Smooth muscle cell of the brain vasculature (primary cell): ENCODE data around the gene LHX3.
"Not testable (repeated sequence)": the region's sequence is repeated elsewhere in the genome, so short reads cannot be mapped to it uniquely, and the experiment has no call there.

Source experiments
- DNase-seq: peaks from one replicate; pipeline ENCODE4 v3.0.0-alpha.2; 2012; ENCODE audit warnings: low read depth, low spot score

The LHX3 gene

DNA sequence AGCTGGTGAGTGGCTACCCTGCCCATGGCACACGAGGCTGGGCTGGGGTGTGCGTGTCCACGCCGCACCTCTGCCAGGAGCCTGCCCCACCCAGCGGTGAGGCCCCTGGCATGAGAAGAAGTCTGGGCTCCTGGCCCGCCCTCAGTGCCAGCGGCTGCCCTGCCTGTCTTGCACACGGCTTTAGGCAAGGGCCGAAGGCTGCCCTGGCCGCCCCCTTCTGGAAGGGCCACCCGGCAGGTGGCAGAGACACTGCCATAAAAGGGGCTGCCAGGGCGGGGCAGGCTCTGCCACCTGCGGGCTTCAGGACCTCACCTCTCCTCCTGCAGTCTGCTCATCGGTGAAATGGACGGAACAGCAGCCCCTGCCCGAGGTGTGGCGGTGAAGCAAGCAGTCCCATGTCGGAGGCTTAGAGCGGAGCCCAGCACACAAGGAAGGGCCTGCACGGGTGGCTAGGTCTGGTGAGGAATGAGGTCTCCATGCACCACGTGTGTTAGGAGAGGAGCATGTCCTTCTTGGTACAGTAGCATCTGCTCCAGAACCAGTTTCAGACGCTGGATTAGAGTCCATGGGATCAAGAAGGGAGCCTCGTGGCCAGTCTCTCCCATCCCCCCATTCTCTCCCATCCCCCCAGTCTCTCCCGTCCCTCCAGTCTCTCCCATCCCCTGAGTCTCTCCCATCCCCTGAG is 51.4 kb downstream of the LHX3 start:
- DNase-seq, result no peak

DNA sequence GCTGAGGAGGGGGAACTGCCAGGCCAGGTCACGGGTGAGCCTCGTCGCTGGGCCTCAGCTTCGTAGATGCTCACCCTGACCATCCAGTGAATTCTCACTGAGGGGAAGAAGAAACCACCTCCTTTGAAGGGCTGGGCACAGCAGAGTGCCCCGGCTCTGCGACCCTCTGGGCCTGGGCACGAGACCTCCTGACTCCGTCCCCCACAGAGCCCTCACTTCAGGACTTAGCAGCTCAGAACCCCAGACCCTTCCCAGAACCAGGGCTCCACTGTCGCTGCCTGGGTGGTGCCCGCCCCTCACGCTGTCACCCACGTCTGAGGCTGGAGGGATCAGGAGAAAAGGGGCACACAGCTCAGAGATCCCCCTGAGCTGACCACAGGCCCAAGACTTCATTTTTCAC is 52.0 kb downstream of the LHX3 start:
- no peak for DNase-seq

GRCh38 chr9:136152543-136152866 is 52.4 kb downstream of the LHX3 start:
- no peak for DNase-seq

DNA sequence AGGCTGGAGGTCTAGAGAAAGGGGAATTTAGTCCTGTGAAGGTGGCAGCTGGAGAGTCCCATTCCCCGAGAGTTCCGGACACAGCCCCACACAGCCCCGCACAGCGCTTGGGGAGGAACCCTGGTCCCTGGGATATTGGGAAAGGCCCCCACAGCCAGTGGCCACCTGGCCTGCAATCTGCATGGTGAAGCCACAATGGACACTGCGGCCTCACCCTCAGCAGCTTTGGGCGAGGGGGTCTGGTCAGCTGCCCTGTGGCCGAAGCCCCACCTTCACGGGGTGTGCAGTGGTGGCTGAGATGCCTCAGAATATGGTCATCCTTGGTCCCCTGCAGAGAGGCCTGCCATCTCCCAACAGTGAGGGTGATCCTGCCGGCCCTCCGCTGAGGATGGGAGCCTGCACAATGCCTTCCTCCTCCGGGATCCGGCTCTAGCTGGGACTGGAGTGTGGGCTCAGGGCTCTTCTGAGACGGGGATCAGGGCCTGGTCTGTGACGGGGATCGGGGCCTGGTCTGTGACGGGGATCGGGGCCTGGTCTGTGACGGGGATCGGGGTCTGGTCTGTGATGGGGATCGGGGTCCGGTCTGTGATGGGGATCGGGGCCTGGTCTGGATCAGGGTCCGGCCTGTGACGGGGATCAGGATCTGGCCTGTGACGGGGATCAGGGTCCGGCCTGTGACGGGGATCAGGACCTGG is 52.9 kb downstream of the LHX3 start:
- DNase-seq, result no peak

DNA sequence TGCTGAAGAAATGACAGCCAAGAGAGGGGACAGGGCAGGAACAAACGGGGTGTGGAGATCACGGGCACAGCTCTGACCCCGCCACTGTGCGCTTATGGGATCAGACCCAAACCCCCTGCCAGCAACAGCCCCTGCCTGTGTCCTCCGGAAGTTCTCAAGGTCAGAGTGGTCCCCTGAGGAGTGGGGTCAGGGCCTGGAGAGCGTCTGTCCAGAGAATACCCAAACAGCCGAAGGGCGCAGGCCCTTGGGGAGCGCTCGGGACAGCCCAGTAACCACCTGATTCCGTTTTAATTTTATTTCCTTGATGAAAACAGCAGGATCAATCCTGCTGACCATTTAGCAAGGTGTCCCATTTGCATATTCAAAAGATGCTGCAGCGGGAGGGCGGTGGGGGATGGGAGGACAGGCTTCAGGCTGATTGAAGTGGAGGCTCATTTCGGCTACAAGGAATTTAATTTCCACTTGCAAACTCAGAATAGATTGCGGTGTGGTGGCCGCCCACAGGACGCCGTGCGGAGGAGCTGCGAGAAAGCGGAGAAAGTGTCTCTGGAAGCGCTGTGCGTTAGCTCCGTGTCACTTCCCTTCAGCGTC is 53.6 kb downstream of the LHX3 start:
- no peak for DNase-seq

DNA sequence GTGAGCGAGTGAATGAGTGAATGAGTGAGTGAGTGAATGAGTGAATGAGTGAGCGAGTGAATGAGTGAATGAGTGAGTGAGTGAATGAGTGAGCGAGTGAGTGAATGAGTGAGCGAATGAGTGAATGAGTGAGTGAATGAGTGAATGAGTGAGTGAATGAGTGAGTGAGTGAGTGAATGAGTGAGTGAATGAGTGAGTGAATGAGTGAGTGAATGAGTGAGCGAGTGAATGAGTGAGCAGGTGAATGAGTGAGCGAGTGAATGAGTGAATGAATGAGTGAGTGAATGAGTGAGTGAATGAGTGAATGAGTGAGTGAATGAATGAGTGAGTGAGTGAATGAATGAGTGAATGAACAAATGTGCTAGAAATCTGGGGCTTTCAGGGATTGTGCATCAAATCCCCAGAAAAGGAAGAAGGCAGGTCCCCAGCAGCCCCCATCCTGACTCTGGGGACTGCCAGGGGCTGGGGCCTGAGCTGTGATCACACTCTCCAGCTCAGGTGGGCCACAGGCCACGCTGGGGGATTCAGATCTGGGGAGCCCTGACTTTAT is 54.2 kb downstream of the LHX3 start:
- not testable (repeated sequence) for DNase-seq

DNA sequence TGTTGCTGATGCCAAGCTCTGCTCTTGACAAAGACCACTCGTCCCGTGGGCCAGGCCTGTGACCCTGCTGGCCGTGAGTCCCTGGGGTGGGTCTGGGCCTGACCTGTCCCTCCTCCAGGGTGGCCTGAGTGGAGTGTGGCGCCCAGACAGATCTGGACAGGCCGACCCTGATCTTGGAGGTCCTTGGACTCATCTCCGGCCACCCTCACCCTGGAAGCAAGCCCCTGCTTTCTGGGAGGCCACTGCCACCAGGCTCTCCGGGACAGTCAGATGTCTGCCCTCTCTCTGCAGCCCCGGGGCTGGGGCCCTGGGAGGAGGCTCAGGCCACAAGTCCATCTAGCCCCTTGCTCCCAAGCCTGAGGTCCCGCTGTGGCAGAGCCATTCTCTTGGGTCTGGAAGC is 55.1 kb downstream of the LHX3 start:
- no peak for DNase-seq

- no peak for DNase-seq
Measured at GRCh38 chr9:136149337-136149736, 55.6 kb downstream of the LHX3 start.

- DNase-seq, result no peak
Measured at GRCh38 chr9:136148766-136149165, 56.2 kb downstream of the LHX3 start.

- no peak for DNase-seq
Measured at GRCh38 chr9:136147890-136148714, 56.8 kb downstream of the LHX3 start.

DNA sequence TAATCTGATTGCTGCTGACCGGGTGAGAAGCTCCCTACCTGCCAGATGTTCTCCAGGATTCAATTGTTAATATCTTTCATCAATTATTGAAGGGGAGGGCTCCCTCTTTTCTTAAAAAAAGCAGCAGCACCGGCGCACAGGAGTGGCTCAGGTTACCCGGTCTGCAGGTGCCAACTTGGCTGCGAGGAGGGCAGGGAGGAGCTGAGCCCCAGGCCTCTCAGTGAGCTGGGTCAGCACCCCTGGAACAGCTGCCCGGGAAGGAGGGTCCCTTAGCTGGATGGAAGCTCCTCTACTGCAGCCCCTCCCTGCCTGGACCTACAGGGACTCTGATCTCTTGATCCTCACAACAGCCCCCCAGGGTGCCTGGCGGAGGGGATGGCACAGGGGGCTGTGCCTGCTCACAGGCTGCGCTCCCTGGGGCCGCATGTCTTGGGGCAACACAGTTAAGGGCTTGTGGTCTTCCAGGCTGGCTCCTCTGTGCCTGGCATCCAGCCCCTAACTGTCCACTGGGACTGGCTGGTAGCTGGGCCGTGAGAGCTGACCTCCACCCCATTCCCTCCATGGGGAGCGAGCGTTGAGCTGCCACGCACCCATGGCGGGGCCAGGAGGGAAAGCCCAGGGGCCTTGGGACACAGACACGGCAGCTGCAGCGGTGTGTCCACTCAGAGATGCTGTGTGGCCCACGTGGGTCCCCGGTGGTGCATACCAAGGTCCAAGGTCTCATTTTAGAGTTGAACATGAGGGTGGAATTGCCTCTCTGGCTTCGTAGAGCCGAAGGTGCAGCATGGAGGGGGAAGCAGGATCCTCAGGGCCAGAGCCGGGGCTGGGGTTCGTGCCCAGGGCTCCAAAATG is 57.7 kb downstream of the LHX3 start:
- no peak for DNase-seq
